HL-60 (cell line): Measurements from ENCODE around the gene ATL1.

Experiments used
- DNase-seq, 2 experiments: peaks; one replicate each; pipeline ENCODE4 v3.0.0-alpha.2; 2010 to 2020; ENCODE audit warnings: low read depth in 1 of 2, low spot score in 1 of 2
- H3K27ac ChIP-seq: fragments of 250-450 bp; sonication (Bioruptor Pico); replicated peaks from 2 replicates; pipeline ENCODE4 v1.5.1; 2020; ENCODE audit warnings: mild to moderate bottlenecking, moderate library complexity
- H3K27me3 ChIP-seq: fragments of 250-450 bp; sonication (Bioruptor Pico); 2 replicates; pipeline ENCODE4 v1.5.1; 2021; ENCODE audit warnings: mild to moderate bottlenecking, moderate library complexity; ENCODE audit not compliant: insufficient read depth, poor library complexity, severe bottlenecking
- H3K4me3 ChIP-seq: replicated peaks from 2 replicates; pipeline ENCODE4 v1.5.1; 2011; ENCODE audit warnings: mild to moderate bottlenecking, control low read depth, low read length; ENCODE audit not compliant: insufficient read depth
- GABPA ChIP-seq: IDR thresholded peaks from 2 replicates; pipeline ENCODE4 v1.6.1; 2012; ENCODE audit warnings: low read depth
- POLR2AphosphoS5 ChIP-seq: IDR thresholded peaks from 2 replicates; pipeline ENCODE4 v1.6.1; 2012; ENCODE audit warnings: low read depth
- SPI1 ChIP-seq: IDR thresholded peaks from 2 replicates; pipeline ENCODE4 v1.6.1; 2012; ENCODE audit warnings: low read depth, mild to moderate bottlenecking, borderline replicate concordance
- TF ChIP-seq, protein P1 (sequence below): IDR thresholded peaks from one replicate; pipeline ENCODE4 v1.5.1; 2011; ENCODE audit warnings: low read length, control low read depth, inconsistent platforms; ENCODE audit not compliant: insufficient read depth
- TF ChIP-seq, protein P2 (sequence below): IDR thresholded peaks from 2 replicates; pipeline ENCODE4 v1.6.1; 2012; ENCODE audit warnings: low read depth; ENCODE audit not compliant: insufficient replicate concordance

Gene ATL1

DNA sequence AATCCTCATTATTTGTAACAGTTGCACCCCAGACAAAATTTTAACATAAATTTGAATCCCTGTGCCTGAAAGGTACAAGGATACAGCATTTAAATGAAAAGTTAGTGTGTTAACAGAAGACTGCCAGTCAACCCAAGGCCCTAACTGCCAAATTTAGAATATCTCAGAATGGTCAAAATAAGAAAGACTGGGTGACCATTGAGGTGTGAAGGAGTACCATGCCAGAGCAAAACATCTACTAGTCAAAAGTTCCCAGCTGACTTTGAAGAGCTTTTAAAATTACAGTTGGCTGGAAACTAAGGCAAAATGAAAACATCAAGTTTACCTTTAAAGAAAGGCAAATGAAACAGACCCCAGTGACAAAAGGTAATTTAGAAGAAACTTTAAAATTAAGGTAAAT, 89.7 kb downstream of the ATL1 start:
- TF ChIP-seq SPI1 (no peak), GABPA (no peak), POLR2AphosphoS5 (no peak)
- TF ChIP-seq, protein P1, sequence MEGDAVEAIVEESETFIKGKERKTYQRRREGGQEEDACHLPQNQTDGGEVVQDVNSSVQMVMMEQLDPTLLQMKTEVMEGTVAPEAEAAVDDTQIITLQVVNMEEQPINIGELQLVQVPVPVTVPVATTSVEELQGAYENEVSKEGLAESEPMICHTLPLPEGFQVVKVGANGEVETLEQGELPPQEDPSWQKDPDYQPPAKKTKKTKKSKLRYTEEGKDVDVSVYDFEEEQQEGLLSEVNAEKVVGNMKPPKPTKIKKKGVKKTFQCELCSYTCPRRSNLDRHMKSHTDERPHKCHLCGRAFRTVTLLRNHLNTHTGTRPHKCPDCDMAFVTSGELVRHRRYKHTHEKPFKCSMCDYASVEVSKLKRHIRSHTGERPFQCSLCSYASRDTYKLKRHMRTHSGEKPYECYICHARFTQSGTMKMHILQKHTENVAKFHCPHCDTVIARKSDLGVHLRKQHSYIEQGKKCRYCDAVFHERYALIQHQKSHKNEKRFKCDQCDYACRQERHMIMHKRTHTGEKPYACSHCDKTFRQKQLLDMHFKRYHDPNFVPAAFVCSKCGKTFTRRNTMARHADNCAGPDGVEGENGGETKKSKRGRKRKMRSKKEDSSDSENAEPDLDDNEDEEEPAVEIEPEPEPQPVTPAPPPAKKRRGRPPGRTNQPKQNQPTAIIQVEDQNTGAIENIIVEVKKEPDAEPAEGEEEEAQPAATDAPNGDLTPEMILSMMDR = no peak
- TF ChIP-seq, protein P2, sequence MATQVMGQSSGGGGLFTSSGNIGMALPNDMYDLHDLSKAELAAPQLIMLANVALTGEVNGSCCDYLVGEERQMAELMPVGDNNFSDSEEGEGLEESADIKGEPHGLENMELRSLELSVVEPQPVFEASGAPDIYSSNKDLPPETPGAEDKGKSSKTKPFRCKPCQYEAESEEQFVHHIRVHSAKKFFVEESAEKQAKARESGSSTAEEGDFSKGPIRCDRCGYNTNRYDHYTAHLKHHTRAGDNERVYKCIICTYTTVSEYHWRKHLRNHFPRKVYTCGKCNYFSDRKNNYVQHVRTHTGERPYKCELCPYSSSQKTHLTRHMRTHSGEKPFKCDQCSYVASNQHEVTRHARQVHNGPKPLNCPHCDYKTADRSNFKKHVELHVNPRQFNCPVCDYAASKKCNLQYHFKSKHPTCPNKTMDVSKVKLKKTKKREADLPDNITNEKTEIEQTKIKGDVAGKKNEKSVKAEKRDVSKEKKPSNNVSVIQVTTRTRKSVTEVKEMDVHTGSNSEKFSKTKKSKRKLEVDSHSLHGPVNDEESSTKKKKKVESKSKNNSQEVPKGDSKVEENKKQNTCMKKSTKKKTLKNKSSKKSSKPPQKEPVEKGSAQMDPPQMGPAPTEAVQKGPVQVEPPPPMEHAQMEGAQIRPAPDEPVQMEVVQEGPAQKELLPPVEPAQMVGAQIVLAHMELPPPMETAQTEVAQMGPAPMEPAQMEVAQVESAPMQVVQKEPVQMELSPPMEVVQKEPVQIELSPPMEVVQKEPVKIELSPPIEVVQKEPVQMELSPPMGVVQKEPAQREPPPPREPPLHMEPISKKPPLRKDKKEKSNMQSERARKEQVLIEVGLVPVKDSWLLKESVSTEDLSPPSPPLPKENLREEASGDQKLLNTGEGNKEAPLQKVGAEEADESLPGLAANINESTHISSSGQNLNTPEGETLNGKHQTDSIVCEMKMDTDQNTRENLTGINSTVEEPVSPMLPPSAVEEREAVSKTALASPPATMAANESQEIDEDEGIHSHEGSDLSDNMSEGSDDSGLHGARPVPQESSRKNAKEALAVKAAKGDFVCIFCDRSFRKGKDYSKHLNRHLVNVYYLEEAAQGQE = no peak

DNA sequence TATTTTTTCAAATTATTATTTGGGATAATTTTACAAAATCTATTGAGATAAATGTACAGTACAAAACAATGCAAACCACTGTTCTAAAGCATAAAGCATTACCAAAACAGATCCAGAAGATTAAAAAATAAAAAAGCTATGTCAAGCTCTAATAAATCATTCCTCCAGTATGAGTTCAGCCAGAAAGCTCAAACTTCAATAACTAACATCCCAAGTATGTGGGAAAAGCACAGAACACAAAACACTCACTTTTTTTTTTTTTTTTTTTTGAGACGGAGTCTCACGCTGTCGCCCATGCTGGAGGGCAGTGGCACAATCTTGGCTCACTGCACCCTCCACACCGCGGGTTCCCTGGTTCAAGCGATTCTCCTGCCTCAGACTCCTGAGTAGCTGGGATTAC, 96.8 kb downstream of the ATL1 start:
- no peak overlapping the region for H3K4me3 ChIP-seq
- H3K27ac ChIP-seq = no peak overlapping the region
- no peaks in the 10 kb centered on the region for H3K27me3 ChIP-seq
- TF ChIP-seq GABPA (no peak), SPI1 (no peak), POLR2AphosphoS5 (no peak)
- TF ChIP-seq, protein P1 = no peak
- TF ChIP-seq, protein P2 = no peak
- no peak for DNase-seq

More for the DNA sequence above, 89.7 kb downstream of the ATL1 start:
- DNase-seq = no peak
- Histone ChIP-seq H3K4me3 (no peak overlapping the region), H3K27ac (no peak overlapping the region), H3K27me3 (no peaks in the 10 kb centered on the region)

DNA sequence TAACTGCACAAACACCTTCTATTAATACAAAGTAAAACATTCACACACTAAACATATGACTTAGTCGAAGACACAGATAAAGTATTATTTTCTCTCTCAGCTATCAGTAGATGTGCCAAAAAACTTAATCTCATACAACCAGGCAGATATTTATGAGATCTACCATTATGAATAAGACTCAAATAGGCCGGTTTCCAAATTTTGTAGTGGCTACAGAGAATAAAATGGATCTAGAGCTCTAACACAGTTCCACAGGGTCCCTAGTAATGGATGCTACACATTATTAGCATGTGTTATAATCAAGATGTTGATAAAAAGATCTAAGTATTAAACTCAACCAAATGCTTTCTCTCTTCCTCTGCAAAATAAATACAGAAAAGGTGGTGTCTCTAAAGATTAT, 97.8 kb downstream of the ATL1 start:
- H3K27ac ChIP-seq = no peak overlapping the region
- TF ChIP-seq, protein P1 = no peak
- H3K4me3 ChIP-seq = no peak overlapping the region
- no peak for DNase-seq
- H3K27me3 ChIP-seq = no peaks in the 10 kb centered on the region

DNA sequence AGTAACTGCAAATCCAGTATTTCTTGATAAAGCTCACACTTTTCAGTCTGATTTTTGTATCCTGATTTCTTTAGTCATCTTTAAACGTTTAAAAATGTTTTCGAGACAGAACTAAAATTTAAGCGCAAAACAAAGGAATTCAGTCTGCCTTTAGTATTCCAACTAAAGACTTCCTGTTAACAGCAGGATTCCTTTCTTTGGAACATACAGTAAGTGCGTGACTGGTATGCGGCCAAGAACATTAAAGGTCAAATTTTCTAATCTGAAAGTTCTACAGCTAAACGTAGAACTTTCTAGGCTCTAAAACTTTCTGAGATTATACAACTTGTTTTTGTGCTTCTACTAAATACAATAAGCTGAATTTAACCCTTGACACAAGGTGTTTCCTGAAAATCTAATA, 98.3 kb downstream of the ATL1 start:
- DNase-seq = no peak
- H3K27me3 ChIP-seq = no peaks in the 10 kb centered on the region
- TF ChIP-seq SPI1 = no peak
- no peak for TF ChIP-seq POLR2AphosphoS5
- TF ChIP-seq, protein P1 = no peak
- no peak for TF ChIP-seq GABPA
- TF ChIP-seq, protein P2 = no peak
- no peak overlapping the region for H3K4me3 ChIP-seq
- H3K27ac ChIP-seq = no peak overlapping the region
